Stimulated activated CD8-positive, alpha-beta memory T cell treated with anti-CD3 and anti-CD28 coated beads, Interleukin-2, amount 100 ng/mL, for 48 hours (primary cell): ENCODE results near the gene NABP1.
"Not testable (repeated sequence)": the region's sequence is repeated elsewhere in the genome, so short reads cannot be mapped to it uniquely, and the experiment has no call there.

Source experiments
- DNase-seq, 2 donors: peaks; one replicate each; pipeline ENCODE4 v3.0.0-alpha.2; 2020; ENCODE audit warnings: low read depth in 2 of 2

Gene NABP1, protein sequence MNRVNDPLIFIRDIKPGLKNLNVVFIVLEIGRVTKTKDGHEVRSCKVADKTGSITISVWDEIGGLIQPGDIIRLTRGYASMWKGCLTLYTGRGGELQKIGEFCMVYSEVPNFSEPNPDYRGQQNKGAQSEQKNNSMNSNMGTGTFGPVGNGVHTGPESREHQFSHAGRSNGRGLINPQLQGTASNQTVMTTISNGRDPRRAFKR

GRCh38 chr2:191677646-191678436 is at the start of gene NABP1:
Gene NABP1 (plus strand): TSS chr2:191678136. CDS start chr2:191678615, 479 bp downstream.
- peak; percentile 97 for DNase-seq

GRCh38 chr2:191629001-191629453 is 48.9 kb upstream of the NABP1 start:
- no peak for DNase-seq

GRCh38 chr2:191629976-191630712 is 47.8 kb upstream of the NABP1 start:
- DNase-seq, result no peak

- DNase-seq, result no peak
Measured at GRCh38 chr2:191631754-191632153, 46.2 kb upstream of the NABP1 start.

DNA sequence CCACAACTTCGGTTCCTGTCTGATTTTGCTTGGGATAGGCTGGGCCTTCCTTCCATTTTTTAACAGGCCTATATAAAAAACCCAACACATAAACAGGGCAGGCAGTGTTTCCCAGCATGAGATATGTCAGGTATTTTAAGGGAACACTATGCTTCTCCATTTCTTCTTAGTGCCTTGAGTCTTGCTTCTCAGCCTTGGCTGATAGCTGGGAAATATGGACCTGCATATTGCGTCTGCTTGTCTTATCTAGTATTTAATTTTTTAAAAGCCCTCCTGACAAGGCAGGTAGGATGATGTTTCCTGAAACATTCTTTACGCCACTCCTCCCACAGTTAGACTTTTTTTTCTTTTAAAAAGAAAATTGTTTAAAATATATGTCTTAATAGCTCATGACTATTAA is 45.5 kb upstream of the NABP1 start:
- DNase-seq, result no peak

DNA sequence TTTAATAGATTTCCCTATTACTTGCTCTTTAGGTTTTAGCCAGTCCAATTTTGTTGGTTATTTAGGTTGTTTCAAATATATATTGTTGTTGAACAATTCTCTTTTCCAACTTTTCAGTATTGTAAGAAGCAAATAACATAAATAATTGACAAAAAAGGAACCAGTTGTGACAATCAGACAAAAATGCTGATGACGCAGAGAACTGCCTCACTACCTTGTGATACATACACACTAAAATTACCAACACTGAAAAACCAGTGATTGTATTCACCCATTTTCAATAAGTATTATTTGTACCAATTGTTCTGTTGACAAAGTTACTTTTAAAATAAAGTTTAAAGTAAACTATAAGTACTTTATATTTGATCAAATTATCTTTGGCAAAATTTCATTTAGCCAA is 43.1 kb upstream of the NABP1 start:
- DNase-seq, result no peak

DNA sequence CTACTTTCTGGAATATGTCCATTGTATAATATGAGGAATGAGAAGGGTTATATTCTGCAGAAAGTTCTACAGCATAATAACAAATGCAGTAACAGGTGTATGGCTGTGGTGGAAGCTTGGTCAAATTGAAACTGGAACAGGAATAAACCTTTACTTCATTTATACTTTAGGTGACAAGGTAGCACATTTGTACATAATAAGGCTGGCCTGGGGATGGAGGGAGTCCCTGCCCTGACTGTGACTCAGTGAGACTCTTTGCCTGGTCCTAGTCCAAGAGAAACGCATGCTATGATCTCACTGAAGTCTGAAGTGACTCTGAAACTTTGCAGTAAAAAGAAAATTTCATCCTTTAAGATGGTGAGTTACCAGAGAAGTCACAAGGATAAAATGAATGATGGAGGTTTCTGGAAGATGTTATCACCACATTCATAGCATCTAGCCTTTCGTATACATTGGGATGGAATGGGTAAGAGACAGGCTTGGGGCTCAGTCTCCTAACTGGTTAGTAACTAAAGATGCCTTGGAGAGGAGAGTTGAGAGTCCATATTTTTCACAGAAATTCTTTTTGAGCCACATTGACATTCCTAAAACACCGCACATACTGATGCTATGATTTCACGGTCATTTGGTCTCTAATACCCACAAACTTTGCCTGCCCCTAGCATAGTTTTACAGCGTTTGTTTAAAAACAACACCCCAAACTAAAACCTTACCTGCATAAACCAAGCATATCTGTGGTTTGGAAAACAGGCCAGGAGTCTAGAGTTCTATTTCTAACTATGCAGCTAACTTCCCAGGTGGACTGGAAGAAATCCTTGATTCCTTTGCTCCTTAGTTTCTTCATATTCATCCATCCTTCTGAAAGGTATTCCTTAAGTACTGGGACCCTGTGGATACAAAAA is 42.4 kb upstream of the NABP1 start:
- DNase-seq, result no peak

- no peak for DNase-seq
Measured at GRCh38 chr2:191636235-191636543, 41.7 kb upstream of the NABP1 start.

DNA sequence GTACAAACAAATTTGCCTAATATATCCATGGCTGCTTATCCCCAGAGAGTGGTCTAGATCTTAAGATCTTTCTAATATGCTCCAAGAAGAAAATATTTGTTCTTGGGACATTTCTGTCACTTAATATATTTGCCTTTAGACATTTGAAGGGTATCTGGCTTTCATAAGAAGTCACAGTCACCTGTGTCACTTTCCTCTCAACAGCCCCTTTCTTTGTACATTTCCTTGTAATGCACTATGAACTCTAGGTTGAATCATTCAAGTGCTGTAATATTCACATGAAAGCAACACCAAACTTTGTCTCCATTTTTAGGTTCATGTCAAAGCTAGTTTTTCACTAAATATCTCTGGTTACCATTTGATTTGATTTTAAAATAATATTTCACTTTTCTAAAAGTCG is 41.4 kb upstream of the NABP1 start:
- DNase-seq, result no peak

DNA sequence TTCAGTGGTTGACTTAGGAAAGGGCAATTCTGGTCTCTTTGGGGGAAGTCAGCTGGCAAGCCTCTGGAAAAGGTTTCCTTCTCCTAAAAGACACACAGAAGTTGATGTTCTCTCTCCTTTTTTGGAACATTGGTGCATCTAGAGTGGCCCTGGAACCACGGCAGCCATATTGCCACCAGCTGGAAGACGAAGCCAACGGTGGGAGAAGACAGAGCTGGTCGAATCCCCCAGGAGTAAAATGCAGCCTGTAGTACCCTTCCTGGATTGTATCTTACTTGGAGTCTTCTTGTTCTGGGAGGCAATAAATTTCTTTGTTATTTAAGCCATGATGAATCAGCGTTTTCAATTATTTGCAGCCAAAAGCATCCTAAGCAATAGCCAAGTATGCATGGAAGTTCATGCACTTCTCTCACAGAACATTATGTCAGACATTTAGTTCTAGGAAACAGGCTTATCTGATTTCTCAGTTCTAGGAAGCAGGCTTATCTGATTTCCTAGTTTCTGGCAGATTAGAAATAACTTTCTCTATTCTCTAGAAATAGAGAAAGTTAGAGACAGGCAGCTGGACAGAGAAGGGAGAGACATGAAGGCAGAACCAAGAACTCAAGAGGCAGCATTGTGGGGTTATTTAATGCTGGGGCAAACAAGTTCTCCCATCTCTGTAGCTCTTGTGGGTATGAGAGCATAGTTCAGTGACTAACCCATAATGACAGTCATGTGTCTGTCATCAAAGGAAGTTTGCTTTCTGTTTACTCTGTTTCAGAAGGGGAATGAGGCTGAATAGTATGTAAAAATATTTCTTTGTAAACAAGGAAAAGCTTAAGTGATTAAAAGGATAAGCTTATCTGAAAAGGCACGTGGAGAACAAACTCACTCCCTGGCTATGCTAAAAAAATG is 40.5 kb upstream of the NABP1 start:
- no peak for DNase-seq

DNA sequence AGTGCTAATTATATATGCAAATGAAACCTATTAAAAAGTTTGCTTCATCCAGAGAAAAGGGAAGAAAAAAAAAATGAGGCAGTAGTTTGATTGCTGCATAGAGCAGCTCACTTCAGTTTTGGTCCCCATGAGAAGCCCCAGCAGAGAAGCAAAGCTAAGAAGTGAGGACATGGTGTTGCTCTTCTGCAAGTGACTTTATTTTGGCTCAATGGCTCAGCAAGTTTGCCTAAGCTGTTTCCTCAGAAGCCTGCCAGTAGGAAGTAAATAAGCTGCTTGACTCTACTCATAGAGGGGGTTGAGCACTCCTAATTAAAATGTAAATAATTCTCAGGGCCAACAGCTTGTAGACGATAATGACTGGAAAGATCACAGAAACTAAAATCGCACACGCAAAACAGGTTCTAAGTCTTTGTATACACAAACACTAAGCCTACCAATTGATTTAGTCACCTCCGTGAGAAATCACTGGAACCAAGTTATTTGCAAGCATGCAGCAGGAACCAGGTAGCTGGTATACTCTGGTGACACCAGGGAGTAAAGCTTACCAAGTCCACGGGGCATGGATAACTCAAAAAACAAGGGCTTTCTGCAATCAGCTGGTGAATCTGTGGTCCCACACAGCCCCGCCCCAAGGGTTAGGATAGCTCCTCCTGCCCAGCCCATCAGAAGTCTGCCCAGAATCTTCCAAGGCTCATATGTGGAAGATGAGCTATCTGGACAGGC is 39.7 kb upstream of the NABP1 start:
- peak in 1 of 2 donors; percentile 2 for DNase-seq

GRCh38 chr2:191638802-191639172 is 39.1 kb upstream of the NABP1 start:
- DNase-seq, result no peak

DNA sequence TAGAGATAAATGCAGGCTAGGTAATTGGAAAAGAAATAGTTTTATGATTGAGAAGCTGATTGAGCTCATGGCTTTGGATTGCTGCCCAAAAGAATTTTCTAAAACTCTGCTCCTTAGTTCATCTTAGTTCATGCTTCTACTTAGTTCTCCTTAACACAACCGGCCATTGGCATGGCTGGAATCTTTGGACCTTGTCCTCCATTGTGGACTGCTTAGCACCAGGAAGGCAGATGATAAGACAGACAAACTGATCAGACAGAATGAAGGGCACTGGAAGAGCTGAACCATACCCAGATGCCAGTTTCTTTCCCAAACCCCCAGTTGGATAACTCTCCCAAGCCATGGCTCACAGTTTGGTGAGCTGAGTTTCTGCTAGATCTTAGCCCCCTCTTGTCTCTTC is 36.3 kb upstream of the NABP1 start:
- no peak for DNase-seq

DNA sequence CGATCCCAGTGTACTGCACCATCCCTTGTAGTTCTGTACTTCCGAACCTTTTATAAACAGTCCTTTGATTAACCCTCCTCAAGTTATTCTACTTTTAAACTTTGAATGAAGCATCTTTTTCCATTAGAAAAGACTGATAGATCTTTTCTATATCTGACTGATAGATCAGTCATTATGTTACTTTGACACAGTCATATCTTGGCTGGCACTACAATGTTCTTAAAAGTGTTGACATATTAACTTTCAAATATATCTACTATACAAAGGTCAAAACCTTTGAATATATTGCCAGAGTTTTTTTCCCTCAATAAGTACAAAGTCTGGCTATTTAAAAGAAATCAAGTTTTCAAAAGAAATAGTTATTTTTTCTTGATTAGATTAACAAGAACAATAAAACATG is 35.4 kb upstream of the NABP1 start:
- DNase-seq, result no peak

- no peak for DNase-seq
Measured at GRCh38 chr2:191643429-191643828, 34.5 kb upstream of the NABP1 start.

GRCh38 chr2:191644613-191645012 is 33.3 kb upstream of the NABP1 start:
- not testable (repeated sequence) for DNase-seq

DNA sequence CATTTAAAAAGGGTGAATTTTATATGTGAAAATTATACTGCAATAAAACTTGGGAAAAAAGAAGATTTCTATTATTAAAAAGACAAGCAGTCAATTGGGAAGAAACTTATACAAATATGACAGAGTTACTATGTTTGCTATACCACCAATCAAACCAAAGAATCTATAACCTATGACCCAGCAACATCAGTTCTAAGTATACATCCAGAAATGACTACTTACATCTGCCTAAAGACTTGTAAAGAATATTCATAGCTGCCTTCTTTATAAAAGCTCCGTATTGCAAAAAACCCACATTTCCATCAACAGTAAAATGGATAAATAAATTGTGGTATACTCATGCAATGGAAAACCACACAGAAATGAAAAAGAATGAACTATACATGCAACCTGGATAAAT is 32.9 kb upstream of the NABP1 start:
- no peak for DNase-seq

GRCh38 chr2:191645434-191646162 is 32.3 kb upstream of the NABP1 start:
- DNase-seq, result no peak

GRCh38 chr2:191646163-191646902 is 31.6 kb upstream of the NABP1 start:
- DNase-seq, result no peak
